HepG2 (cell line): ENCODE measurements around the gene DOCK4. TPM values are rescaled to one million over a fixed set of nuclear protein-coding genes. Genes with fewer than 3 reads are reported as not detected.

Experiments used
- HDAC1 ChIP-seq: sonication (generic); formaldehyde crosslinking; IDR thresholded peaks from 2 replicates; pipeline ENCODE4 v1.5.1; 2020; ENCODE audit warnings: mild to moderate bottlenecking, missing genetic modification reagents
- HMG20B ChIP-seq: conservative IDR thresholded peaks from 2 replicates; pipeline ENCODE4 v1.6.1; 2016; ENCODE audit warnings: missing genetic modification reagents, missing compliant biosample characterization
- HMGXB3 ChIP-seq: sonication (generic); formaldehyde crosslinking; IDR thresholded peaks from 2 replicates; pipeline ENCODE4 v1.4.0; 2020; ENCODE audit warnings: missing genetic modification reagents, borderline replicate concordance
- JUNB ChIP-seq: sonication (generic); formaldehyde crosslinking; IDR thresholded peaks from 2 replicates; pipeline ENCODE4 v1.8.0; 2022; ENCODE audit warnings: missing genetic modification reagents, mild to moderate bottlenecking, borderline replicate concordance
- KMT2B ChIP-seq: IDR thresholded peaks from 2 replicates; pipeline ENCODE4 v1.6.1; 2016; ENCODE audit warnings: missing genetic modification reagents, missing compliant biosample characterization
- LBX2 ChIP-seq: sonication (generic); formaldehyde crosslinking; IDR thresholded peaks from 2 replicates; pipeline ENCODE4 v1.5.0; 2020; ENCODE audit warnings: missing genetic modification reagents, mild to moderate bottlenecking, borderline replicate concordance
- NFIC ChIP-seq: IDR thresholded peaks from 2 replicates; pipeline ENCODE4 v1.6.1; 2012; ENCODE audit warnings: mild to moderate bottlenecking, low read length, inconsistent platforms
- NFKBIZ ChIP-seq: IDR thresholded peaks from 2 replicates; pipeline ENCODE4 v1.6.1; 2018; ENCODE audit warnings: missing genetic modification reagents, missing compliant biosample characterization
- NONO ChIP-seq, 2 experiments: fragments of 450-650 bp in 1 of 2; sonication (generic) in 1 of 2; formaldehyde crosslinking in 1 of 2; IDR thresholded peaks in 1 of 2; conservative IDR thresholded peaks in 1 of 2; 2 replicates each; pipeline versions ENCODE4 v1.6.1 to v1.8.0; 2017 to 2022; ENCODE audit warnings: mild to moderate bottlenecking in 1 of 2, missing genetic modification reagents in 1 of 2, moderate library complexity in 1 of 2
- SOX13 ChIP-seq, 3 experiments: fragments of 450-650 bp in 1 of 3; sonication (generic) in 1 of 3; formaldehyde crosslinking in 1 of 3; IDR thresholded peaks in 2 of 3; conservative IDR thresholded peaks in 1 of 3; 2 replicates each; pipeline versions ENCODE4 v1.5.0 to v1.6.1; 2016 to 2020; ENCODE audit warnings: antibody characterized with exemption in 1 of 3, mild to moderate bottlenecking in 1 of 3, missing compliant biosample characterization in 1 of 3, missing genetic modification reagents in 1 of 3, moderate library complexity in 1 of 3
- SOX6 ChIP-seq, 2 experiments: fragments of 450-650 bp in 1 of 2; sonication (generic) in 1 of 2; formaldehyde crosslinking in 1 of 2; IDR thresholded peaks; 2 replicates each; pipeline versions ENCODE4 v1.4.0 to v1.6.1; 2017 to 2020; ENCODE audit warnings: antibody characterized with exemption in 1 of 2, mild to moderate bottlenecking in 1 of 2, missing genetic modification reagents in 1 of 2
- TARDBP ChIP-seq: sonication (generic); formaldehyde crosslinking; IDR thresholded peaks from 2 replicates; pipeline ENCODE4 v1.8.0; 2022; ENCODE audit warnings: mild to moderate bottlenecking, missing genetic modification reagents
- TEAD3 ChIP-seq: optimal IDR thresholded peaks from 2 replicates; pipeline ENCODE3; 2016; ENCODE audit warnings: borderline replicate concordance
- ZFAT ChIP-seq: sonication (generic); formaldehyde crosslinking; conservative IDR thresholded peaks from 2 replicates; pipeline ENCODE4 v1.8.1; 2023; ENCODE audit warnings: missing genetic modification reagents, inconsistent platforms
- ZNF430 ChIP-seq: sonication (generic); formaldehyde crosslinking; IDR thresholded peaks from 2 replicates; pipeline ENCODE4 v1.9.0; 2021; ENCODE audit warnings: mild to moderate bottlenecking, missing genetic modification reagents
- ZNF629 ChIP-seq: sonication (generic); formaldehyde crosslinking; conservative IDR thresholded peaks from 2 replicates; pipeline ENCODE4 v1.5.0; 2020; ENCODE audit warnings: missing genetic modification reagents
- ZNF749 ChIP-seq: sonication (generic); formaldehyde crosslinking; IDR thresholded peaks from 2 replicates; pipeline ENCODE4 v1.8.0; 2022; ENCODE audit warnings: mild to moderate bottlenecking, missing genetic modification reagents, moderate library complexity, borderline replicate concordance
- ZZZ3 ChIP-seq: sonication (generic); formaldehyde crosslinking; IDR thresholded peaks from 2 replicates; pipeline ENCODE4 v1.4.0; 2020; ENCODE audit warnings: missing genetic modification reagents, mild to moderate bottlenecking, borderline replicate concordance
- polyA plus RNA-seq, 8 experiments: library from polyadenylated mRNA; depleted of rRNA in 3 of 8; stranded (reverse) in 7 of 8; unstranded in 1 of 8; fragments of >200 nt; fragmentation: Illumina TruSeq in 4 of 8; extraction: Trizol in 4 of 8; gene quantifications; 2 replicates each; pipeline versions ENCODE4 v1.2.1 to v1.2.3, GENCODE V29; 2011 to 2016; ENCODE audit warnings: low read depth in 4 of 8, missing spikeins in 1 of 8, mixed read lengths in 1 of 8; ENCODE audit not compliant: insufficient read depth in 1 of 8
- total RNA-seq, 5 experiments: library from RNA; depleted of rRNA; stranded (reverse); fragments of >200 nt; fragmentation: Illumina TruSeq; extraction: Trizol; gene quantifications; 2 replicates each; pipeline ENCODE4 v1.2.3, GENCODE V29; 2016; ENCODE audit warnings: low read depth in 1 of 5
- TF ChIP-seq, protein P1 (sequence below): sonication (generic); formaldehyde crosslinking; IDR thresholded peaks from 2 replicates; pipeline ENCODE4 v1.4.0; 2020; ENCODE audit warnings: mild to moderate bottlenecking, missing genetic modification reagents
- TF ChIP-seq, protein P2 (sequence below): sonication (generic); IDR thresholded peaks from 2 replicates; pipeline ENCODE4 v1.6.1; 2016; ENCODE audit warnings: low read depth, borderline replicate concordance

DOCK4 gene
- total and polyA plus RNA-seq, 2 of the 13 experiments (the other 11 are each of a cell fraction or from before 2014, with no cell fraction given) = 13.5 to 17.4 TPM

DNA sequence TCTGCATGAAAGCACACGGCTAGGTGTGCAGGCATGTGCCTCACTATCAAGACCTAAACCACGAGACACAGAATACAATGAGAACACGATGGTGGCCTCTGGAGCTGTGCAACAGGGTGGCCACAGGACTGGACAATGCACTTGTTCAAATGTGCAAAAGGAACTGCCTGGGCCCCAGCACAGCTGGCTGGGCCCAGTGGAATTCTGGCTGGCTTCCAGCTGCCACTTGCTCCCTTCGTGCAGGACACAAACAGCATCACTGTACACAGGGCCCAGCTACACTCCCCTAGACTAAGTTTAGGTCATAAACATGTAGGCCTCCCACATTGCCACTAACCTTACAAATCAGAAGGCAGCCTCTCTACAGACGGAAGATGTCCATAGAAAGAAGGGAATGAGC is 23.4 kb downstream of the DOCK4 start (continued):
- TF ChIP-seq KMT2B (CRISPR knock-in tag) = no peak
- 0 out of 2 replicates have a peak, but pooled peaks have one; percentile 37 for TF ChIP-seq TARDBP (CRISPR knock-in tag)
- TF ChIP-seq NFKBIZ (CRISPR knock-in tag) = no peak
- no peak for TF ChIP-seq JUNB (CRISPR knock-in tag)
- TF ChIP-seq ZZZ3 (CRISPR knock-in tag) = no peak
- TF ChIP-seq HDAC1 = no peak
- TF ChIP-seq NONO (IDR thresholded peaks at IDR 0.05) = no peak
- no peak for TF ChIP-seq NONO (CRISPR knock-in tag; conservative IDR thresholded peaks at IDR 0.05)
- TF ChIP-seq ZNF430 (CRISPR knock-in tag) = no peak
- TF ChIP-seq NFIC = peak; percentile 53; the same call in 1 of the 2 replicates
- no peak for TF ChIP-seq ZNF749 (CRISPR knock-in tag)
- TF ChIP-seq LBX2 = no peak
- TF ChIP-seq TEAD3 (CRISPR knock-in tag) = peak; percentile 48
- TF ChIP-seq, protein P1, sequence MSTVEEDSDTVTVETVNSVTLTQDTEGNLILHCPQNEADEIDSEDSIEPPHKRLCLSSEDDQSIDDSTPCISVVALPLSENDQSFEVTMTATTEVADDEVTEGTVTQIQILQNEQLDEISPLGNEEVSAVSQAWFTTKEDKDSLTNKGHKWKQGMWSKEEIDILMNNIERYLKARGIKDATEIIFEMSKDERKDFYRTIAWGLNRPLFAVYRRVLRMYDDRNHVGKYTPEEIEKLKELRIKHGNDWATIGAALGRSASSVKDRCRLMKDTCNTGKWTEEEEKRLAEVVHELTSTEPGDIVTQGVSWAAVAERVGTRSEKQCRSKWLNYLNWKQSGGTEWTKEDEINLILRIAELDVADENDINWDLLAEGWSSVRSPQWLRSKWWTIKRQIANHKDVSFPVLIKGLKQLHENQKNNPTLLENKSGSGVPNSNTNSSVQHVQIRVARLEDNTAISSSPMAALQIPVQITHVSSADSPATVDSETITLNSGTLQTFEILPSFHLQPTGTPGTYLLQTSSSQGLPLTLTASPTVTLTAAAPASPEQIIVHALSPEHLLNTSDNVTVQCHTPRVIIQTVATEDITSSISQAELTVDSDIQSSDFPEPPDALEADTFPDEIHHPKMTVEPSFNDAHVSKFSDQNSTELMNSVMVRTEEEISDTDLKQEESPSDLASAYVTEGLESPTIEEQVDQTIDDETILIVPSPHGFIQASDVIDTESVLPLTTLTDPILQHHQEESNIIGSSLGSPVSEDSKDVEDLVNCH (CRISPR knock-in tag) = no peak
- TF ChIP-seq ZNF629 (CRISPR knock-in tag) = no peak
- TF ChIP-seq ZFAT (CRISPR knock-in tag) = no peak
- TF ChIP-seq SOX6 (IDR thresholded peaks at IDR 0.05) = no peak
- TF ChIP-seq SOX6 (CRISPR knock-in tag; IDR thresholded peaks at IDR 0.05) = peak; percentile 65
- TF ChIP-seq, protein P2, sequence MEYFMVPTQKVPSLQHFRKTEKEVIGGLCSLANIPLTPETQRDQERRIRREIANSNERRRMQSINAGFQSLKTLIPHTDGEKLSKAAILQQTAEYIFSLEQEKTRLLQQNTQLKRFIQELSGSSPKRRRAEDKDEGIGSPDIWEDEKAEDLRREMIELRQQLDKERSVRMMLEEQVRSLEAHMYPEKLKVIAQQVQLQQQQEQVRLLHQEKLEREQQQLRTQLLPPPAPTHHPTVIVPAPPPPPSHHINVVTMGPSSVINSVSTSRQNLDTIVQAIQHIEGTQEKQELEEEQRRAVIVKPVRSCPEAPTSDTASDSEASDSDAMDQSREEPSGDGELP = peak; percentile 87; the same call in 1 of the 2 replicates
- no peak for TF ChIP-seq HMGXB3 (CRISPR knock-in tag)
- no peak for TF ChIP-seq SOX13 (IDR thresholded peaks at IDR 0.05)
- peak in 1 of 2 experiments; percentile 80; a peak in 2 of 4 replicates for TF ChIP-seq SOX13 (CRISPR knock-in tag; conservative IDR thresholded peaks at IDR 0.05 in 1 of 2, IDR thresholded peaks at IDR 0.05 in 1 of 2)
- TF ChIP-seq HMG20B (CRISPR knock-in tag) = no peak
